Bronchial epithelial cell (primary cell): ENCODE measurements around the gene ACOX2. TPM values are rescaled to one million over a fixed set of nuclear protein-coding genes. Genes with fewer than 3 reads are reported as not detected.

Experiments used
- DNase-seq: peaks from one replicate; pipeline ENCODE4 v3.0.0-alpha.2; 2010; ENCODE audit warnings: low read depth
- FAIRE-seq: peaks from 2 replicates; lab custom pipeline; 2011; peaks lifted over from hg19 to GRCh38; lab: Jason Lieb, UNC
- H3K27me3 ChIP-seq: 2 replicates; pipeline ENCODE4 v1.5.1; 2011; ENCODE audit warnings: low read length; ENCODE audit not compliant: control insufficient read depth, insufficient read depth
- H3K36me3 ChIP-seq: 2 replicates; pipeline ENCODE4 v1.5.1; 2011; ENCODE audit warnings: low read length; ENCODE audit not compliant: control insufficient read depth, insufficient read depth
- H3K4me3 ChIP-seq: 2 replicates; pipeline ENCODE4 v1.5.1; 2011; ENCODE audit warnings: mild to moderate bottlenecking, low read depth, low read length, control low read depth
- CTCF ChIP-seq: IDR thresholded peaks from 2 replicates; pipeline ENCODE4 v1.5.1; 2011; ENCODE audit warnings: mild to moderate bottlenecking, moderate library complexity, low read length, control low read depth, inconsistent platforms; ENCODE audit not compliant: insufficient read depth, severe bottlenecking
- total RNA-seq: library from RNA; depleted of rRNA; stranded (reverse); fragments of >200 nt; gene quantifications from 2 replicates; pipeline ENCODE4 v1.2.1, GENCODE V29; 2014

The ACOX2 gene
- total RNA-seq, 1 donor from 2014 or later = 0.26 TPM

GRCh38 chr3:58519668-58520402 lies 17.2 kb downstream of the ACOX2 start:
- Histone ChIP-seq H3K4me3 (no peak overlapping the region), H3K36me3 (no peaks in the 10 kb centered on the region), H3K27me3 (no peaks in the 10 kb centered on the region)
- no peak for DNase-seq
- TF ChIP-seq CTCF = no peak
- FAIRE-seq = no peak

GRCh38 chr3:58518291-58518789 lies 18.6 kb downstream of the ACOX2 start:
- H3K27me3 ChIP-seq = no peaks in the 10 kb centered on the region
- H3K4me3 ChIP-seq = no peak overlapping the region
- DNase-seq = no peak
- no peak for FAIRE-seq
- H3K36me3 ChIP-seq = no peaks in the 10 kb centered on the region
- no peak for TF ChIP-seq CTCF

GRCh38 chr3:58514405-58514804 lies 22.6 kb downstream of the ACOX2 start:
- TF ChIP-seq CTCF = no peak
- FAIRE-seq = no peak
- no peak overlapping the region for H3K4me3 ChIP-seq
- no peaks in the 10 kb centered on the region for H3K27me3 ChIP-seq
- DNase-seq = no peak
- H3K36me3 ChIP-seq = no peaks in the 10 kb centered on the region

DNA sequence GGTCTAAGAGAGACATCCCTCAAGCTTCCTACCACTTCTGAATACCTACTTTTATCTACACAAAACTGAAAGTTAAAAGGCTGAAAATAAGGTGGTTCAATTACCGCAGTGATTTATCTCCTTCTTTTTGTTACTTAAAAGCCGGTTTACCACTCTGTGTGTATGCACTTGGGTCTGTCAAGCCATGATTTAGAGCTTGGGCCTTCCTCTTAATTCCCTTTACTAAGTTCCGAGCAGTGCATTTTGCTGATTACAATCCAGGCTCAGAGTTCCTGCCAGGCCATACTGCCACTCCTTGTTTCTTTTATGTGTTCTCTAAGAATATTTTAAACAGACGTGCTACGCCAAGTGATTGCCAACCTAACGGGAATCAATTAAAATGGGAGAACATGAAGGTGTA lies 28.6 kb downstream of the ACOX2 start:
- FAIRE-seq = no peak
- TF ChIP-seq CTCF = no peak

DNA sequence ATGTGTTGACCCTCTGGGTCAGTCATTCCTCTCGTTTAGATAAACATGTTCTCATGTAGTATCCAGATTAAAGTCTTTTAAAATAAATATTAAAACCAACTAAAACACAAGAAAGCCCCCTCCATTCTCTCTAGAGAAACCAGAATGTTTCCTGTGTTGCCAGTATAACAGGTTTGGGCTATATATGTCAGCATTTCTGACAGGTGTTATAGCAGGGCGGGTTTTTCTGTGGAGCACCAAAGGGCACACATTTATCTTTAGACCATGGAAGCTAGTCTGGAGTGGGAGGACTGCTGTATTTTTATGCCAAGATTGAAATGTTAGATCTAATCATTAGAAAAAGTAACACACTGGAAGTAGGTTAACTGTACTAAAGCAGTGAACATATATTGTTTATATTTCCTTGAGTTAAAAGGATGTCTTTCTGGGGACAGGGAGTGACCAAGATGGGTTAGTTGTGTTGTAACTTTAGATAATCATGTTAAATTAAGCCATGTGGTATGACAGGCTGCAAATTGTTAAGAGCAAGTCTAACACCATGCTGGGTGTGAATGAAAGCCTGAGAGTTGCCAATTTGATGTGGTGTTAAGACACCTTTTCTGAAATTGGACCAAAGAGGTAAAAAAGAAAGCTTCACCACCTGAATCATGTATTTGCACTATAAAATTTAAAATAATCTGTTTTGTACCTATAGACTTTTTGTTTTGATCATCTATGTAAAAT lies 29.5 kb downstream of the ACOX2 start:
- no peaks in the 10 kb centered on the region for H3K27me3 ChIP-seq
- no peak for DNase-seq
- H3K4me3 ChIP-seq = no peak overlapping the region
- H3K36me3 ChIP-seq = no peaks in the 10 kb centered on the region
- FAIRE-seq = no peak
- TF ChIP-seq CTCF = no peak

More for the DNA sequence above, 28.6 kb downstream of the ACOX2 start:
- no peaks in the 10 kb centered on the region for H3K36me3 ChIP-seq
- DNase-seq = no peak
- H3K27me3 ChIP-seq = no peaks in the 10 kb centered on the region
- H3K4me3 ChIP-seq = no peak overlapping the region
